Breast epithelium (tissue), 4 donors: ENCODE data around the gene MINDY3. TPM values are rescaled to one million over a fixed set of nuclear protein-coding genes. Genes with fewer than 3 reads are reported as not detected.

Experiments
- DNase-seq, 2 donors: peaks; one replicate each; pipeline ENCODE4 v3.0.0-alpha.2; 2019; ENCODE audit warnings: low spot score in 2 of 2
- H3K27ac ChIP-seq, 2 donors: fragments of 200-600 bp; sonication (generic) in 1 of 2; one replicate each; pipeline ENCODE4 v1.5.1; 2016 to 2019; ENCODE audit warnings: mild to moderate bottlenecking in 1 of 2
- H3K27me3 ChIP-seq, 2 donors: fragments of 200-600 bp; sonication (generic) in 1 of 2; one replicate each; pipeline versions ENCODE4 v1.5.1 to v1.6.0; 2017 to 2019; ENCODE audit warnings: control low read depth in 1 of 2, mild to moderate bottlenecking in 1 of 2
- H3K36me3 ChIP-seq: fragments of 200-600 bp; one replicate; pipeline ENCODE4 v1.5.1; 2019
- H3K4me1 ChIP-seq, 2 donors: fragments of 200-600 bp; sonication (generic); one replicate each; pipeline ENCODE4 v1.5.1; 2016 to 2019; ENCODE audit warnings: control low read depth in 1 of 2
- H3K4me3 ChIP-seq, 3 donors: fragments of 200-600 bp; sonication (generic); 1 replicate in 2 of 3; 2 replicates in 1 of 3; pipeline ENCODE4 v1.5.1; 2016 to 2019; ENCODE audit warnings: mild to moderate bottlenecking in 3 of 3, moderate library complexity in 2 of 3
- H3K9me3 ChIP-seq, 2 donors: fragments of 200-600 bp; sonication (generic) in 1 of 2; one replicate each; pipeline ENCODE4 v1.5.1; 2016 to 2019; ENCODE audit warnings: control low read depth in 1 of 2
- CTCF ChIP-seq, 3 donors: fragments of 450-650 bp; IDR thresholded peaks; one replicate each; pipeline ENCODE4 v1.5.1; 2016 to 2017; ENCODE audit warnings: antibody characterized with exemption in 3 of 3, mild to moderate bottlenecking in 3 of 3, moderate library complexity in 3 of 3
- POLR2A ChIP-seq: fragments of 450-650 bp; IDR thresholded peaks from one replicate; pipeline ENCODE4 v1.6.1; 2016; ENCODE audit warnings: antibody characterized with exemption, mild to moderate bottlenecking, moderate library complexity
- POLR2AphosphoS5 ChIP-seq, 3 donors: sonication (generic); formaldehyde crosslinking; IDR thresholded peaks; one replicate each; pipeline ENCODE4 v1.6.1; 2017; ENCODE audit warnings: antibody characterized with exemption in 3 of 3
- intact Hi-C: fragments of 100-400 bp; cut with DNase I; formaldehyde crosslinking; loops from one replicate; pipeline ENCODE4 v1.15.1; 2023; ENCODE audit warnings: low total_unique reads
- total RNA-seq, 3 donors: library from RNA; depleted of rRNA; stranded (reverse); fragments of >200 nt; gene quantifications; one replicate each; pipeline ENCODE4 v1.1.0, GENCODE V29; 2016

MINDY3 gene
- total RNA-seq, 3 donors from 2014 or later = 33.0 to 38.3 (median 34.8) TPM

- TF ChIP-seq POLR2AphosphoS5 (IDR thresholded peaks at IDR 0.05) (no peak), POLR2A (no peak), CTCF (IDR thresholded peaks at IDR 0.05) (no peak)
- no peaks in the 10 kb centered on the region for H3K9me3 ChIP-seq
- peaks cover 0 to 23% of the 10 kb centered on the region in 2 donors for H3K27me3 ChIP-seq
- intact Hi-C loops = no loop called here
- no peak overlapping the region for H3K4me3 ChIP-seq
- H3K36me3 ChIP-seq = no peaks in the 10 kb centered on the region
- no peak overlapping the region for H3K27ac ChIP-seq
- no peak for DNase-seq
- H3K4me1 ChIP-seq = no peaks in the 10 kb centered on the region
Observed at GRCh38 chr10:15871823-15872222, 11.5 kb upstream of the MINDY3 start.

GRCh38 chr10:15869935-15870334 is 9.6 kb upstream of the MINDY3 start:
- Histone ChIP-seq H3K4me3 (no peak overlapping the region), H3K27me3 (peaks cover 0 to 35% of the 10 kb centered on the region in 2 donors), H3K27ac (no peak overlapping the region), H3K4me1 (no peaks in the 10 kb centered on the region), H3K36me3 (no peaks in the 10 kb centered on the region), H3K9me3 (no peaks in the 10 kb centered on the region)
- intact Hi-C loops = loop anchor here (10.0 kb wide), 1 partner anchor 1755 kb away; no protein-coding TSS in a partner anchor
- DNase-seq = no peak
- TF ChIP-seq POLR2AphosphoS5 (IDR thresholded peaks at IDR 0.05) = no peak
- TF ChIP-seq CTCF (IDR thresholded peaks at IDR 0.05) = no peak
- TF ChIP-seq POLR2A = no peak

- Histone ChIP-seq H3K27ac (no peak overlapping the region), H3K4me1 (no peaks in the 10 kb centered on the region), H3K27me3 (peaks cover 0 to 48% of the 10 kb centered on the region in 2 donors), H3K9me3 (no peaks in the 10 kb centered on the region), H3K36me3 (no peaks in the 10 kb centered on the region), H3K4me3 (no peak overlapping the region)
- no peak for DNase-seq
- TF ChIP-seq CTCF (IDR thresholded peaks at IDR 0.05) (no peak), POLR2AphosphoS5 (IDR thresholded peaks at IDR 0.05) (no peak), POLR2A (no peak)
- intact Hi-C loops = loop anchor here (10.0 kb wide), 1 partner anchor 1757 kb away; no protein-coding TSS in a partner anchor
Observed at GRCh38 chr10:15868006-15868405, 7.7 kb upstream of the MINDY3 start.

GRCh38 chr10:15865304-15865703 is 5.0 kb upstream of the MINDY3 start:
- peaks cover 0 to 45% of the 10 kb centered on the region in 2 donors for H3K27me3 ChIP-seq
- no peaks in the 10 kb centered on the region for H3K4me1 ChIP-seq
- no peak for DNase-seq
- H3K27ac ChIP-seq = no peak overlapping the region
- intact Hi-C loops = loop anchor here (10.0 kb wide), 1 partner anchor 1759 kb away; no protein-coding TSS in a partner anchor
- no peak overlapping the region for H3K4me3 ChIP-seq
- H3K36me3 ChIP-seq = no peaks in the 10 kb centered on the region
- TF ChIP-seq POLR2A = no peak
- no peak for TF ChIP-seq CTCF (IDR thresholded peaks at IDR 0.05)
- no peak for TF ChIP-seq POLR2AphosphoS5 (IDR thresholded peaks at IDR 0.05)
- H3K9me3 ChIP-seq = no peaks in the 10 kb centered on the region

- no peak overlapping the region for H3K27ac ChIP-seq
- intact Hi-C loops = loop anchor here (10.0 kb wide), 1 partner anchor 1760 kb away; no protein-coding TSS in a partner anchor
- no peak for TF ChIP-seq POLR2A
- H3K9me3 ChIP-seq = no peaks in the 10 kb centered on the region
- DNase-seq = no peak
- H3K4me3 ChIP-seq = no peak overlapping the region
- peaks cover 0 to 42% of the 10 kb centered on the region in 2 donors for H3K27me3 ChIP-seq
- no peaks in the 10 kb centered on the region for H3K36me3 ChIP-seq
- no peaks in the 10 kb centered on the region for H3K4me1 ChIP-seq
Observed at GRCh38 chr10:15864419-15864818, 4.1 kb upstream of the MINDY3 start.

- Histone ChIP-seq H3K27ac (no peak overlapping the region), H3K27me3 (peaks cover 0 to 36% of the 10 kb centered on the region in 2 donors), H3K9me3 (no peaks in the 10 kb centered on the region), H3K4me1 (no peaks in the 10 kb centered on the region), H3K36me3 (no peaks in the 10 kb centered on the region), H3K4me3 (no peak overlapping the region)
- no peak for DNase-seq
- intact Hi-C loops = loop anchor here (10.0 kb wide), 1 partner anchor 1761 kb away; no protein-coding TSS in a partner anchor
- TF ChIP-seq CTCF (IDR thresholded peaks at IDR 0.05) = no peak
Observed at GRCh38 chr10:15863733-15864132, 3.4 kb upstream of the MINDY3 start.
